ENCODE results near the gene KIF3B. TPM values are rescaled to one million over a fixed set of nuclear protein-coding genes. Genes with fewer than 3 reads are reported as not detected.
A peak's percentile ranks its signal among the peaks of the same experiment; 100 is the strongest.

Gene KIF3B
- total and polyA plus RNA-seq, 2 of the 13 experiments (the other 11 are each of a cell fraction or from before 2014, with no cell fraction given): 23.6 to 28.8 TPM

DNA sequence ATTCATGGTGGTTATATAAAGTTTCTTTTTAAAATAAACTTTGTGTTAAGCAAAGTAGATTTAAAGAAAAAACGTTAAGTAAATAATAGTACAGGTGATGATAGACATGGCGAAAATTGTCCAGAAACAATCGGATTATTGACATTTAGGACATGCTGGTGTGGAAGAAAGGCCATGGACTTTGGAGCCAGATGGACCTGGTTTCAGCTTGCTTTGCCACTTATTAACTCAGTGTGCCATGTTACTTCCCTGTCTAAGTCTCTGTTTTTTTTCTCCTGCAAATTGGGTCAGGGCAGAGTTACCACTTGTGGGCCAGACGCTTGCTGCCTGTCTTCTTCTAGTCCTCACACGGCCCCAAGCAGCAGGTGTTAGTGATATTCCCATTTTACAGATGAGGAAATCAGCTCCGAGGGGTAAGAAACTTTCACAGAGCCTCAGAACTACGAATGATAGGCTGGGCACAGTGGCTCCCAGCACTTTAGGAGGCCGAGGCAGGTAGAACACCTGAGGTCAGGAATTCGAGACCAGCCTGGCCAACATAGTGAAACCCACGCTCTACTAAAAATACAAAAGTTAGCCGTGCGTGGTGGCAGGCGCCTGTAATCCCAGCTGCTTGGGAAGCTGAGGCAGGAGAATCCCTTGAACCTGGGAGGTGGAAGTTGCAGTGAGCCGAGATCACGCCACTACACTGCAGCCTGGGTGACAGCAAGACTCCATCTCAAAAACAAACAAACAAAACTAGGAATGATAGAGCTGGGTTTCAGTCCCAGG, 12.4 kb downstream of the KIF3B start (continued):
- TF ChIP-seq, protein P1, sequence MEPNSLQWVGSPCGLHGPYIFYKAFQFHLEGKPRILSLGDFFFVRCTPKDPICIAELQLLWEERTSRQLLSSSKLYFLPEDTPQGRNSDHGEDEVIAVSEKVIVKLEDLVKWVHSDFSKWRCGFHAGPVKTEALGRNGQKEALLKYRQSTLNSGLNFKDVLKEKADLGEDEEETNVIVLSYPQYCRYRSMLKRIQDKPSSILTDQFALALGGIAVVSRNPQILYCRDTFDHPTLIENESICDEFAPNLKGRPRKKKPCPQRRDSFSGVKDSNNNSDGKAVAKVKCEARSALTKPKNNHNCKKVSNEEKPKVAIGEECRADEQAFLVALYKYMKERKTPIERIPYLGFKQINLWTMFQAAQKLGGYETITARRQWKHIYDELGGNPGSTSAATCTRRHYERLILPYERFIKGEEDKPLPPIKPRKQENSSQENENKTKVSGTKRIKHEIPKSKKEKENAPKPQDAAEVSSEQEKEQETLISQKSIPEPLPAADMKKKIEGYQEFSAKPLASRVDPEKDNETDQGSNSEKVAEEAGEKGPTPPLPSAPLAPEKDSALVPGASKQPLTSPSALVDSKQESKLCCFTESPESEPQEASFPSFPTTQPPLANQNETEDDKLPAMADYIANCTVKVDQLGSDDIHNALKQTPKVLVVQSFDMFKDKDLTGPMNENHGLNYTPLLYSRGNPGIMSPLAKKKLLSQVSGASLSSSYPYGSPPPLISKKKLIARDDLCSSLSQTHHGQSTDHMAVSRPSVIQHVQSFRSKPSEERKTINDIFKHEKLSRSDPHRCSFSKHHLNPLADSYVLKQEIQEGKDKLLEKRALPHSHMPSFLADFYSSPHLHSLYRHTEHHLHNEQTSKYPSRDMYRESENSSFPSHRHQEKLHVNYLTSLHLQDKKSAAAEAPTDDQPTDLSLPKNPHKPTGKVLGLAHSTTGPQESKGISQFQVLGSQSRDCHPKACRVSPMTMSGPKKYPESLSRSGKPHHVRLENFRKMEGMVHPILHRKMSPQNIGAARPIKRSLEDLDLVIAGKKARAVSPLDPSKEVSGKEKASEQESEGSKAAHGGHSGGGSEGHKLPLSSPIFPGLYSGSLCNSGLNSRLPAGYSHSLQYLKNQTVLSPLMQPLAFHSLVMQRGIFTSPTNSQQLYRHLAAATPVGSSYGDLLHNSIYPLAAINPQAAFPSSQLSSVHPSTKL (CRISPR knock-in tag; IDR thresholded peaks at IDR 0.05): peak; percentile 97
- peak; percentile 55 for TF ChIP-seq STAG1 (CRISPR knock-in tag; IDR thresholded peaks at IDR 0.05)
- TF ChIP-seq, protein P2, sequence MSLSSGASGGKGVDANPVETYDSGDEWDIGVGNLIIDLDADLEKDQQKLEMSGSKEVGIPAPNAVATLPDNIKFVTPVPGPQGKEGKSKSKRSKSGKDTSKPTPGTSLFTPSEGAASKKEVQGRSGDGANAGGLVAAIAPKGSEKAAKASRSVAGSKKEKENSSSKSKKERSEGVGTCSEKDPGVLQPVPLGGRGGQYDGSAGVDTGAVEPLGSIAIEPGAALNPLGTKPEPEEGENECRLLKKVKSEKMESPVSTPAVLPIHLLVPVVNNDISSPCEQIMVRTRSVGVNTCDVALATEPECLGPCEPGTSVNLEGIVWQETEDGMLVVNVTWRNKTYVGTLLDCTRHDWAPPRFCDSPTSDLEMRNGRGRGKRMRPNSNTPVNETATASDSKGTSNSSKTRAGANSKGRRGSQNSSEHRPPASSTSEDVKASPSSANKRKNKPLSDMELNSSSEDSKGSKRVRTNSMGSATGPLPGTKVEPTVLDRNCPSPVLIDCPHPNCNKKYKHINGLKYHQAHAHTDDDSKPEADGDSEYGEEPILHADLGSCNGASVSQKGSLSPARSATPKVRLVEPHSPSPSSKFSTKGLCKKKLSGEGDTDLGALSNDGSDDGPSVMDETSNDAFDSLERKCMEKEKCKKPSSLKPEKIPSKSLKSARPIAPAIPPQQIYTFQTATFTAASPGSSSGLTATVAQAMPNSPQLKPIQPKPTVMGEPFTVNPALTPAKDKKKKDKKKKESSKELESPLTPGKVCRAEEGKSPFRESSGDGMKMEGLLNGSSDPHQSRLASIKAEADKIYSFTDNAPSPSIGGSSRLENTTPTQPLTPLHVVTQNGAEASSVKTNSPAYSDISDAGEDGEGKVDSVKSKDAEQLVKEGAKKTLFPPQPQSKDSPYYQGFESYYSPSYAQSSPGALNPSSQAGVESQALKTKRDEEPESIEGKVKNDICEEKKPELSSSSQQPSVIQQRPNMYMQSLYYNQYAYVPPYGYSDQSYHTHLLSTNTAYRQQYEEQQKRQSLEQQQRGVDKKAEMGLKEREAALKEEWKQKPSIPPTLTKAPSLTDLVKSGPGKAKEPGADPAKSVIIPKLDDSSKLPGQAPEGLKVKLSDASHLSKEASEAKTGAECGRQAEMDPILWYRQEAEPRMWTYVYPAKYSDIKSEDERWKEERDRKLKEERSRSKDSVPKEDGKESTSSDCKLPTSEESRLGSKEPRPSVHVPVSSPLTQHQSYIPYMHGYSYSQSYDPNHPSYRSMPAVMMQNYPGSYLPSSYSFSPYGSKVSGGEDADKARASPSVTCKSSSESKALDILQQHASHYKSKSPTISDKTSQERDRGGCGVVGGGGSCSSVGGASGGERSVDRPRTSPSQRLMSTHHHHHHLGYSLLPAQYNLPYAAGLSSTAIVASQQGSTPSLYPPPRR (CRISPR knock-in tag; IDR thresholded peaks at IDR 0.05; ENCODE audit: borderline replicate concordance): peak; percentile 78; the same call in 1 of the 2 replicates
- TF ChIP-seq KLF12 (CRISPR knock-in tag; IDR thresholded peaks at IDR 0.05; ENCODE audit: borderline replicate concordance): no peak
- TF ChIP-seq, protein P3, sequence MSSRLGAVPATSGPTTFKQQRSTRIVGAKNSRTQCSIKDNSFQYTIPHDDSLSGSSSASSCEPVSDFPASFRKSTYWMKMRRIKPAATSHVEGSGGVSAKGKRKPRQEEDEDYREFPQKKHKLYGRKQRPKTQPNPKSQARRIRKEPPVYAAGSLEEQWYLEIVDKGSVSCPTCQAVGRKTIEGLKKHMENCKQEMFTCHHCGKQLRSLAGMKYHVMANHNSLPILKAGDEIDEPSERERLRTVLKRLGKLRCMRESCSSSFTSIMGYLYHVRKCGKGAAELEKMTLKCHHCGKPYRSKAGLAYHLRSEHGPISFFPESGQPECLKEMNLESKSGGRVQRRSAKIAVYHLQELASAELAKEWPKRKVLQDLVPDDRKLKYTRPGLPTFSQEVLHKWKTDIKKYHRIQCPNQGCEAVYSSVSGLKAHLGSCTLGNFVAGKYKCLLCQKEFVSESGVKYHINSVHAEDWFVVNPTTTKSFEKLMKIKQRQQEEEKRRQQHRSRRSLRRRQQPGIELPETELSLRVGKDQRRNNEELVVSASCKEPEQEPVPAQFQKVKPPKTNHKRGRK (CRISPR knock-in tag; IDR thresholded peaks at IDR 0.05): 0 out of 2 replicates have a peak, but pooled peaks have one; percentile 61
- no peak for TF ChIP-seq MATR3 (CRISPR knock-in tag; IDR thresholded peaks at IDR 0.05)
- TF ChIP-seq, protein P4, sequence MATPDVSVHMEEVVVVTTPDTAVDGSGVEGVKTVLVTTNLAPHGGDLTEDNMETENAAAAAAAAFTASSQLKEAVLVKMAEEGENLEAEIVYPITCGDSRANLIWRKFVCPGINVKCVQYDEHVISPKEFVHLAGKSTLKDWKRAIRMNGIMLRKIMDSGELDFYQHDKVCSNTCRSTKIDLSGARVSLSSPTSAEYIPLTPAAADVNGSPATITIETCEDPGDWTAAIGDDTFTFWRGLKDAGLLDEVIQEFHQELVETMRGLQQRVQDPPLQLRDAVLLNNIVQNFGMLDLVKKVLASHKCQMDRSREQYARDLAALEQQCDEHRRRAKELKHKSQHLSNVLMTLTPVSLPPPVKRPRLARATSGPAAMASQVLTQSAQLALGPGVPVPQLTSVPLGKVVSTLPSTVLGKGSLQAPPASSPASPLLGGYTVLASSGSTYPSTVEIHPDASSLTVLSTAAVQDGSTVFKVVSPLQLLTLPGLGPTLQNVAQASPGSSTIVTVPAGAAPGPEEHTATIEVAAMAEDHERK (CRISPR knock-in tag; IDR thresholded peaks at IDR 0.05; ENCODE audit: low read depth): no peak
- peak; percentile 30 for TF ChIP-seq AHR (CRISPR knock-in tag; IDR thresholded peaks at IDR 0.05)
- TF ChIP-seq, protein P5, sequence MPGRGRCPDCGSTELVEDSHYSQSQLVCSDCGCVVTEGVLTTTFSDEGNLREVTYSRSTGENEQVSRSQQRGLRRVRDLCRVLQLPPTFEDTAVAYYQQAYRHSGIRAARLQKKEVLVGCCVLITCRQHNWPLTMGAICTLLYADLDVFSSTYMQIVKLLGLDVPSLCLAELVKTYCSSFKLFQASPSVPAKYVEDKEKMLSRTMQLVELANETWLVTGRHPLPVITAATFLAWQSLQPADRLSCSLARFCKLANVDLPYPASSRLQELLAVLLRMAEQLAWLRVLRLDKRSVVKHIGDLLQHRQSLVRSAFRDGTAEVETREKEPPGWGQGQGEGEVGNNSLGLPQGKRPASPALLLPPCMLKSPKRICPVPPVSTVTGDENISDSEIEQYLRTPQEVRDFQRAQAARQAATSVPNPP (CRISPR knock-in tag; IDR thresholded peaks at IDR 0.05): 0 out of 2 replicates have a peak, but pooled peaks have one; percentile 40
- TF ChIP-seq ZSCAN25 (CRISPR knock-in tag; IDR thresholded peaks at IDR 0.05): peak; percentile 79; the same call in 1 of the 2 replicates
- TF ChIP-seq ZNF263 (CRISPR knock-in tag; IDR thresholded peaks at IDR 0.05): no peak; the same call in 1 of the 2 replicates
- TF ChIP-seq GZF1 (CRISPR knock-in tag; IDR thresholded peaks at IDR 0.05): no peak
- TF ChIP-seq CCDC6 (CRISPR knock-in tag; IDR thresholded peaks at IDR 0.05): no peak
- TF ChIP-seq TBX2 (CRISPR knock-in tag; IDR thresholded peaks at IDR 0.05; ENCODE audit: borderline replicate concordance): peak; percentile 99
- peak; percentile 94 for TF ChIP-seq FOXA1 (IDR thresholded peaks at IDR 0.05)
- TF ChIP-seq FOXA1 (CRISPR knock-in tag; IDR thresholded peaks at IDR 0.05): peak; percentile 92
